HEK293 (cell line): ENCODE data around the gene MUC20.

Experiments used
- CTCF ChIP-seq: fragments of 450-650 bp; formaldehyde crosslinking; IDR thresholded peaks from 2 replicates; pipeline ENCODE4 v1.5.1; 2016; ENCODE audit warnings: missing biosample characterization, missing genetic modification characterization
- TSHZ1 ChIP-seq: fragments of 450-650 bp; formaldehyde crosslinking; IDR thresholded peaks from 2 replicates; pipeline ENCODE4 v1.5.1; 2016; ENCODE audit warnings: missing biosample characterization, missing genetic modification characterization, borderline replicate concordance
- ZBTB49 ChIP-seq: fragments of 450-650 bp; formaldehyde crosslinking; IDR thresholded peaks from 2 replicates; pipeline ENCODE4 v1.5.1; 2016; ENCODE audit warnings: missing biosample characterization, missing genetic modification characterization, low read depth
- ZNF184 ChIP-seq: fragments of 450-650 bp; IDR thresholded peaks from 2 replicates; pipeline ENCODE4 v1.5.1; 2018; ENCODE audit warnings: missing biosample characterization, mild to moderate bottlenecking, missing genetic modification characterization
- ZNF214 ChIP-seq: fragments of 450-650 bp; formaldehyde crosslinking; IDR thresholded peaks from 2 replicates; pipeline ENCODE4 v1.5.1; 2017; ENCODE audit warnings: missing biosample characterization, mild to moderate bottlenecking, missing genetic modification characterization, borderline replicate concordance
- ZNF223 ChIP-seq: fragments of 450-650 bp; formaldehyde crosslinking; IDR thresholded peaks from 2 replicates; pipeline ENCODE4 v1.5.1; 2016; ENCODE audit warnings: missing biosample characterization, missing genetic modification characterization
- ZNF280D ChIP-seq: fragments of 450-650 bp; formaldehyde crosslinking; IDR thresholded peaks from 2 replicates; pipeline ENCODE4 v1.5.1; 2016; ENCODE audit warnings: missing biosample characterization, missing genetic modification characterization
- ZNF518A ChIP-seq: fragments of 450-650 bp; formaldehyde crosslinking; conservative IDR thresholded peaks from 2 replicates; pipeline ENCODE4 v1.5.1; 2016; ENCODE audit warnings: low read depth, missing biosample characterization, missing genetic modification characterization
- ZNF530 ChIP-seq: fragments of 450-650 bp; formaldehyde crosslinking; IDR thresholded peaks from 2 replicates; pipeline ENCODE4 v1.5.1; 2016; ENCODE audit warnings: low read depth, missing biosample characterization, missing genetic modification characterization
- ZNF664 ChIP-seq: fragments of 450-650 bp; formaldehyde crosslinking; IDR thresholded peaks from 2 replicates; pipeline ENCODE4 v1.5.1; 2016; ENCODE audit warnings: missing biosample characterization, missing genetic modification characterization
- ZNF707 ChIP-seq: fragments of 450-650 bp; formaldehyde crosslinking; IDR thresholded peaks from 2 replicates; pipeline ENCODE4 v1.5.1; 2016; ENCODE audit warnings: missing biosample characterization, missing genetic modification characterization
- ZSCAN18 ChIP-seq: fragments of 450-650 bp; formaldehyde crosslinking; IDR thresholded peaks from 2 replicates; pipeline ENCODE4 v1.5.1; 2016; ENCODE audit warnings: missing biosample characterization, missing genetic modification characterization

The MUC20 gene

GRCh38 chr3:195732940-195733339, 12.2 kb downstream of the MUC20 start (continued):
- TF ChIP-seq ZNF518A (tag by site-specific recombination) (no peak), ZNF530 (tag by site-specific recombination) (no peak), ZNF707 (tag by site-specific recombination) (no peak), ZSCAN18 (tag by site-specific recombination) (no peak), ZNF223 (tag by site-specific recombination) (no peak), ZNF214 (tag by site-specific recombination) (no peak), ZNF184 (tag by site-specific recombination) (no peak), ZBTB49 (no peak), CTCF (tag by site-specific recombination) (no peak), ZNF664 (no peak), ZNF280D (tag by site-specific recombination) (no peak), TSHZ1 (no peak)
